Osteocyte (in vitro differentiated cells): ENCODE measurements around the gene TAF6. TPM values are rescaled to one million over a fixed set of nuclear protein-coding genes. Genes with fewer than 3 reads are reported as not detected.
A peak's percentile ranks its signal among the peaks of the same experiment; 100 is the strongest.

Experiments used
- DNase-seq: peaks from one replicate; pipeline ENCODE4 v3.0.0; 2021; ENCODE audit warnings: mixed read lengths; ENCODE audit not compliant: unreplicated experiment; ENCODE audit errors: extremely low spot score
- H3K27ac Mint-ChIP-seq: one replicate; pipeline ENCODE4 v1.8.0; 2021; ENCODE audit warnings: mild to moderate bottlenecking, mixed read lengths; ENCODE audit not compliant: unreplicated experiment
- H3K27me3 Mint-ChIP-seq: one replicate; pipeline ENCODE4 v1.8.0; 2021; ENCODE audit warnings: mixed read lengths; ENCODE audit not compliant: unreplicated experiment
- H3K36me3 Mint-ChIP-seq: one replicate; pipeline ENCODE4 v1.8.0; 2021; ENCODE audit warnings: mixed read lengths; ENCODE audit not compliant: unreplicated experiment
- H3K4me1 Mint-ChIP-seq: one replicate; pipeline ENCODE4 v1.8.0; 2021; ENCODE audit warnings: mixed read lengths; ENCODE audit not compliant: unreplicated experiment
- H3K4me3 Mint-ChIP-seq: one replicate; pipeline ENCODE4 v1.8.0; 2021; ENCODE audit warnings: mild to moderate bottlenecking, moderate library complexity, mixed read lengths; ENCODE audit not compliant: unreplicated experiment
- H3K9me3 Mint-ChIP-seq: one replicate; pipeline ENCODE4 v1.8.0; 2021; ENCODE audit warnings: mixed read lengths; ENCODE audit not compliant: unreplicated experiment
- total RNA-seq: library from RNA; stranded (reverse); gene quantifications from 2 replicates; pipeline ENCODE4 v1.2.1, GENCODE V29; 2021
- TF ChIP-seq, protein P1 (sequence below): fragments of 200-600 bp; sonication (generic); IDR thresholded peaks from 2 replicates; pipeline ENCODE4 v1.5.0; 2021; ENCODE audit warnings: antibody characterized with exemption, mild to moderate bottlenecking, moderate library complexity

Gene TAF6
- total RNA-seq, 1 donor from 2014 or later = 62.8 TPM

DNA sequence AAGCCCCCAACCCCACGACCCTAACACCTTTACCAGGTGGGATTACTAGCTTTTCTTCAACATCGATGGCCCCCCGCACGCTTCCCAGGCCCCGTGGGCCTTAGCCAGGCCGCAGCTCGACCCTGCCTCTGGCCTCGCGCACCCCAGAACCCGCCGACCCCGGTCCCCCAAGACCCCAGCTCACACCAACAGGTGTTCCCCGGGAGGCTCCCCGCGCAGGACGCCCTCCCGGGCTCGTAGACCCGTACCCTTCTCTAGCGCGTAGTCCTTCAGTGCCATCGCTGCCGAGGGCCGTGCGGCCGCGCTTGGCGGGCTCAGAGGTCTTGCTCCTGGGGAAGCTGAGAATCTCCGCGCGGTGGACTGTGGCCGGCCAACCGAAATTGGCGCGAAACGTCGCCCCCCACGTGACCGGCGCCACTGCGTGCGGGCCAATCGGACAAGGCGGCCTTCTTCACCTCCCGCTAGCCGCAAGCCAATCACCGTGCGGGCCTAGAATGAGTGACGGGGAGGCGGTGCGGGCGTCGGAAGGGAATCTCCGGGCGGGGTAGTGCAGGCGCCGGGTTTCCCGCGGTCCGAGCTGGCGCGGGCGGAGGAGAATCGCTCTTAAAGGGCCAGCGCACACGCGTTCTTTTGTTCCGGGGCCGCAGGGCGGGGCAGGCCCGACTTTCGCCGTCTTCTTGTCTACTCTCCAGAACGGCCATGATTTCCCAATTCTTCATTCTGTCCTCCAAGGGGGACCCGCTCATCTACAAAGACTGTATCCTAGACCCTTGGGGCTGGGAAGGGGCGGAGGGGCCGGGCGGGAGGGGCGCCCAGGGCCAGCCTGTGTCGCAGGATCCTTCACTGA lies 17.9 kb downstream of the TAF6 start, which contains the start of the genes AP4M1 and MCM7:
Gene AP4M1, plus strand, starts transcription at position 628 of the 847 bp plus-strand sequence. Its CDS starts 72 bp downstream, at position 700.
Gene MCM7, minus strand, starts transcription at position 382 of the 847 bp plus-strand sequence. Its CDS starts 103 bp downstream, at position 279.
- Mint-ChIP-seq H3K9me3 (no peaks in the 10 kb centered on the region), H3K36me3 (peaks cover 33% of the 10 kb centered on the region), H3K4me1 (peaks cover 29% of the 10 kb centered on the region), H3K4me3 (peak within 1 kb of the TSS; percentile 91), H3K27me3 (no peaks in the 10 kb centered on the region), H3K27ac (peak within 1 kb of the TSS; percentile 98)
- peak; percentile 99 for DNase-seq
- TF ChIP-seq, protein P1, sequence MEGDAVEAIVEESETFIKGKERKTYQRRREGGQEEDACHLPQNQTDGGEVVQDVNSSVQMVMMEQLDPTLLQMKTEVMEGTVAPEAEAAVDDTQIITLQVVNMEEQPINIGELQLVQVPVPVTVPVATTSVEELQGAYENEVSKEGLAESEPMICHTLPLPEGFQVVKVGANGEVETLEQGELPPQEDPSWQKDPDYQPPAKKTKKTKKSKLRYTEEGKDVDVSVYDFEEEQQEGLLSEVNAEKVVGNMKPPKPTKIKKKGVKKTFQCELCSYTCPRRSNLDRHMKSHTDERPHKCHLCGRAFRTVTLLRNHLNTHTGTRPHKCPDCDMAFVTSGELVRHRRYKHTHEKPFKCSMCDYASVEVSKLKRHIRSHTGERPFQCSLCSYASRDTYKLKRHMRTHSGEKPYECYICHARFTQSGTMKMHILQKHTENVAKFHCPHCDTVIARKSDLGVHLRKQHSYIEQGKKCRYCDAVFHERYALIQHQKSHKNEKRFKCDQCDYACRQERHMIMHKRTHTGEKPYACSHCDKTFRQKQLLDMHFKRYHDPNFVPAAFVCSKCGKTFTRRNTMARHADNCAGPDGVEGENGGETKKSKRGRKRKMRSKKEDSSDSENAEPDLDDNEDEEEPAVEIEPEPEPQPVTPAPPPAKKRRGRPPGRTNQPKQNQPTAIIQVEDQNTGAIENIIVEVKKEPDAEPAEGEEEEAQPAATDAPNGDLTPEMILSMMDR = no peak

DNA sequence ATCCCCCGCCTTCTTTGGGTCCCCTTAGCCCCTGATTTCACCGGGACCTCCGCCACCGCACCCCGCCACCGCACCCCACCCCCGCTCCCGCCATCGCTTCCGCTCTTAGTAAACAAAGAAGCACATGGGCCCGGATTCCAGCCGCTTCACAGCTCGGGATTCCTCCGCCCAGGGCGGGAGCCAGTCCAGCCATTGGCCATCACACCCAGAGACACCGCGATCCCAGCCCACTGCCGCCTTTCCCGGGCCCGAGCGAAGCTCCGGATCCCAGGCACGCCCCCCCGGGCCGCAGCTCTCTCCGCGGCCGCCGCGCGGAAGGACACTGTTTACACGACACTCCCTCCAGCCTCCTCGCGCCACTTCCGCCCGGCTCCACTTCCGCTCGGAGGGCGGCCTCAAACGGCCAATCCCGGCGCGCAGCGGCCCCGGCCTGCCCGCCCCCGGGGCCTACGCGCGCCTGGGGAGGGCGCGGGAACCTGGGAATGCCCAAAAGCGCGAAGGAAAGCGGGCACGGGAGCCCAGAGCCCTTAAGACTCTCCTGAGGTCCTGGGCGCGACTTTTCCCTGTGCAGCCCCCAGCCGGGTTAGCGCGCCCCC lies 18.6 kb downstream of the TAF6 start:
- Mint-ChIP-seq H3K36me3 (peaks cover 36% of the 10 kb centered on the region), H3K9me3 (no peaks in the 10 kb centered on the region), H3K27ac (peak overlapping the region; percentile 98), H3K27me3 (no peaks in the 10 kb centered on the region), H3K4me3 (peak overlapping the region; percentile 91), H3K4me1 (peaks cover 31% of the 10 kb centered on the region)
- TF ChIP-seq, protein P1 = no peak
- DNase-seq = peak; percentile 99

DNA sequence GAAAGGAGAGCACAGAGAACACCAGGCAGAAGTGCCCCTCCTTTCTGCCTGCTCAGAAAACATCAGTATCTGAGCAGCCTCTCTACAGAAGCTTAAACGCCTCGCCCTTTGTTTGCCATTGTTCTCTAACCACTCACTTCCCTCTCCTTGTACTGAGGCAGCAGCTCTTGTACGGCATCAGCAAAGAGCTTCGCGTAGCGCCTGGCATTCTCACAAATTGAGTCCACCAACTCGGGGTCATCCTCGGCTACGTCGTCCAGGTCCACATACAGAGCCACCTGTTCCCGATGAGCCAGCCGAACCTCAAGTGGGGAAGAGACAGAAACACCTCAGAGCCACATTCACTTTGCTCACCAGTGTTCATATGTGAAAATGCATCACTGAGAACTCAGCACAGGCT lies 19.7 kb downstream of the TAF6 start:
- H3K4me3 Mint-ChIP-seq = peak overlapping the region; percentile 91
- peak overlapping the region; percentile 98 for H3K27ac Mint-ChIP-seq
- H3K9me3 Mint-ChIP-seq = no peaks in the 10 kb centered on the region
- H3K4me1 Mint-ChIP-seq = peaks cover 31% of the 10 kb centered on the region
- DNase-seq = no peak
- TF ChIP-seq, protein P1 = no peak
- H3K27me3 Mint-ChIP-seq = no peaks in the 10 kb centered on the region
- H3K36me3 Mint-ChIP-seq = peaks cover 38% of the 10 kb centered on the region

DNA sequence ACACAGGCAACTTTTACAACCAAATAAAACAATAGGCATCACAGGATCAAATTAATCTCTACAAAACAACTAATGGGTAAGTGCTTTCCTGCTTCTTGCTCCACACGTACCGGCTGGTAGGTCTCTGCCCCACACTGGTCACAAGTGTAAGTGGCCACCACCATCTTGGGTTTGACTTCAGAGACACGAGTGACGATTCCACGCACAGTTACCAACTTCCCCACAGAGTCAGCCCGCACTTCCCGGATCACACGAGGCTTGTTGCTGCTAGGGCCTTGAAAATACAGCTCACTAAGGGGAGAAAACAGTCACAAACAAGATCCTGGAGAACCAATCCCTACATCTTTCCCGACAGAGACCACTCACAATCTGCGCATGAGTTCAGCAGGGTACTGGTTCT lies 20.2 kb downstream of the TAF6 start:
- Mint-ChIP-seq H3K27ac (peak overlapping the region; percentile 98), H3K36me3 (peaks cover 38% of the 10 kb centered on the region), H3K4me3 (peak overlapping the region; percentile 91), H3K9me3 (no peaks in the 10 kb centered on the region), H3K4me1 (peaks cover 30% of the 10 kb centered on the region), H3K27me3 (no peaks in the 10 kb centered on the region)
- no peak for DNase-seq
- TF ChIP-seq, protein P1 = no peak

DNA sequence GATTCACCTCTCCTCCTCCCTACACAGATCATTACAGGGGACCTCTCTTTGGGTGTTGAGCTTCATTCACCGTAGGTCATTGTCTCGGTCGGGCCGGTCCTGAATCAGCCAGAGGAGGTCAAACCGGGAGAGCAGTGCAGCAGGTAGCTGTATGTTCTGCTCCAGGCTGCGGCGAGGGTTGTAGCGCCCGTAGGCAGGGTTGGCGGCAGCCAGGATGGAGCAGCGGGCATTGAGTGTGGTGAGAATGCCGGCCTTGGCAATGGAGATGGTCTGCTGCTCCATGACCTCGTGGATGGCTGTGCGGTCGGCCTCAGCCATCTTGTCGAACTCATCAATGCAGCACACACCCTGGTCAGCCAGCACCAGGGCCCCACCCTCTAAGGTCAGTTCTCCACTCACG lies 23.5 kb downstream of the TAF6 start:
- H3K4me3 Mint-ChIP-seq = no peak overlapping the region
- peak overlapping the region; percentile 14 for H3K27ac Mint-ChIP-seq
- no peaks in the 10 kb centered on the region for H3K27me3 Mint-ChIP-seq

More for the DNA sequence above, 23.5 kb downstream of the TAF6 start:
- H3K36me3 Mint-ChIP-seq = peaks cover 63% of the 10 kb centered on the region
- no peaks in the 10 kb centered on the region for H3K9me3 Mint-ChIP-seq
- DNase-seq = no peak
- TF ChIP-seq, protein P1 = no peak
- H3K4me1 Mint-ChIP-seq = peaks cover 20% of the 10 kb centered on the region
